BJ (cell line): ENCODE results near the gene ZNF497. TPM values are rescaled to one million over a fixed set of nuclear protein-coding genes. Genes with fewer than 3 reads are reported as not detected.
A peak's percentile ranks its signal among the peaks of the same experiment; 100 is the strongest.

Experiments used
- CTCF ChIA-PET: fragments of 350-600 bp; formaldehyde crosslinking; extraction: SDS; loops from one replicate; lab custom pipeline; 2021; ENCODE audit warnings: antibody characterized with exemption, inconsistent platforms; lab: Yijun Ruan, JAX
- POLR2A ChIA-PET: fragments of 300-600 bp; sonication (Branson Sonifier 250); formaldehyde crosslinking; extraction: SDS; loops from one replicate; lab custom pipeline; 2021; ENCODE audit warnings: antibody characterized with exemption; lab: Charles Lee
- DNase-seq: peaks from one replicate; pipeline ENCODE4 v3.0.0-alpha.2; 2011; ENCODE audit warnings: low read depth
- H3K27me3 ChIP-seq: 2 replicates; pipeline ENCODE4 v1.6.0; 2011; ENCODE audit warnings: low read length; ENCODE audit not compliant: control insufficient read depth, insufficient read depth
- H3K36me3 ChIP-seq: 2 replicates; pipeline ENCODE4 v1.5.1; 2011; ENCODE audit warnings: low read length; ENCODE audit not compliant: control insufficient read depth, insufficient read depth
- H3K4me3 ChIP-seq: 2 replicates; pipeline ENCODE4 v1.5.1; 2011; ENCODE audit warnings: low read depth, mild to moderate bottlenecking, control low read depth, low read length
- polyA plus RNA-seq: library from polyadenylated mRNA; depleted of rRNA; stranded (reverse); fragments of >200 nt; gene quantifications from 2 replicates; pipeline ENCODE4 v1.2.3, GENCODE V29; 2011
- TF ChIP-seq, protein P1 (sequence below): IDR thresholded peaks from 2 replicates; pipeline ENCODE4 v1.5.1; 2011; ENCODE audit warnings: low read depth, mild to moderate bottlenecking, control low read depth, inconsistent platforms, low read length, moderate library complexity; ENCODE audit not compliant: insufficient read depth

ZNF497 gene
- polyA plus RNA-seq, 1 experiment = 0.20 TPM

DNA sequence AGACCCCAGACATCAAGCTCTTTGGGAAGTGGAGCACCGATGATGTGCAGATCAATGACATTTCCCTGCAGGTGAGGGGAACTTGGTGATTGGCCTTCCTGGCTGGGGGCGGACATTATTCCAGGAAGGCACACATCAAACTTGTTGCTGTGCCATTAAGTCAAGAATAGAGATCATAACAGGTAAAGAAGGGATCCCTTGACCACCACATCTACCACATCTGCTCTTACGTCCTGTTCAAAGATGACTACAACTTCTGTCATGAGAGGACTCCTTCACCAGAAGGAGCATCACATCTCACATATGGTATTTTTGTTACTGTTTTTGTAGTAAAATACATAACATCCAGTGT, 25.6 kb upstream of the ZNF497 start:
- no peak for DNase-seq
- no peaks in the 10 kb centered on the region for H3K27me3 ChIP-seq
- peak overlapping the region; percentile 62 for H3K4me3 ChIP-seq
- CTCF ChIA-PET = no interaction called here
- H3K36me3 ChIP-seq = peaks cover 9% of the 10 kb centered on the region
- POLR2A ChIA-PET = no interaction called here
- TF ChIP-seq, protein P1, sequence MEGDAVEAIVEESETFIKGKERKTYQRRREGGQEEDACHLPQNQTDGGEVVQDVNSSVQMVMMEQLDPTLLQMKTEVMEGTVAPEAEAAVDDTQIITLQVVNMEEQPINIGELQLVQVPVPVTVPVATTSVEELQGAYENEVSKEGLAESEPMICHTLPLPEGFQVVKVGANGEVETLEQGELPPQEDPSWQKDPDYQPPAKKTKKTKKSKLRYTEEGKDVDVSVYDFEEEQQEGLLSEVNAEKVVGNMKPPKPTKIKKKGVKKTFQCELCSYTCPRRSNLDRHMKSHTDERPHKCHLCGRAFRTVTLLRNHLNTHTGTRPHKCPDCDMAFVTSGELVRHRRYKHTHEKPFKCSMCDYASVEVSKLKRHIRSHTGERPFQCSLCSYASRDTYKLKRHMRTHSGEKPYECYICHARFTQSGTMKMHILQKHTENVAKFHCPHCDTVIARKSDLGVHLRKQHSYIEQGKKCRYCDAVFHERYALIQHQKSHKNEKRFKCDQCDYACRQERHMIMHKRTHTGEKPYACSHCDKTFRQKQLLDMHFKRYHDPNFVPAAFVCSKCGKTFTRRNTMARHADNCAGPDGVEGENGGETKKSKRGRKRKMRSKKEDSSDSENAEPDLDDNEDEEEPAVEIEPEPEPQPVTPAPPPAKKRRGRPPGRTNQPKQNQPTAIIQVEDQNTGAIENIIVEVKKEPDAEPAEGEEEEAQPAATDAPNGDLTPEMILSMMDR = no peak

DNA sequence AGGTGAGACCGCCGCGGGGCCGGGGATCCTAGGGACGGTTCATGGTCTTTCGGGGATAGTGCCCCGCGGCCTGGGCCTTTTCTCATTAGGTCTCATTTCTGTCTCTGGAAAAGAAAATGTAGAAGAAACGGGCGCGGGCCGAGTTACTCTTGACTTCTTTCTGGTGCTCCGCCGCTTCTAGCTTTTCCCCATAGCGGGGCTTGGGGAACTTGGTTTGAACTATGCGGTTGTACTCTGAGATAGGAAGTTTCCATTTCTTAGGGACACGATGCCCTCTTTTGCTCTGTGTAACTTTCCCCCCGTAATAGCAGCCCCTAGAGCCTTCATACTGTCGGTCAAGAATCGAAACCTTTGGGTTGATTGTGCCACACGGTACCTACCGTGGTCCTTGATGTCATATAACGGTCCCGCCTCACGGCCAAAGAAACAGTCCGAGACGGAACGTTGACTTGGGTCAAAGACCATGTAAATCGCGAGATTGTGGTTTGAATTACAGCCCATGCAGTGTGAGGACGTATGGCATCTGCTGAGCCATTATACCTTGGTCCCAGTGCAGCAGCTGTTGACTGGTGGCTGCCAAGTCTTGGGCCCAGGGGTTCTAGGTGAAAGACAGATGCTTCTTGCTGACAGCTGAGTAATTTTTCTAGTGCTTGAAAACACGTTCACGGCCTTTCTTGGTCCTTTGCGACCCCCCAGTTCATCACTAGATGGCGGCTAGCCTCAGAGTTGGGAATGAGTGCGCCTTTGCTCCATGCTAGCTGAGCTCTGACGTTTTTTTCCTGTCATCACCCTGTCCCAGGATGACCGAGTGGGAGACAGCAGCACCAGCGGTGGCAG, 25.0 kb upstream of the ZNF497 start:
- ChIA-PET CTCF (no interaction called here), POLR2A (no interaction called here)
- H3K36me3 ChIP-seq = peaks cover 5% of the 10 kb centered on the region
- no peak for DNase-seq
- TF ChIP-seq, protein P1 = no peak
- H3K4me3 ChIP-seq = peak overlapping the region; percentile 62
- no peaks in the 10 kb centered on the region for H3K27me3 ChIP-seq

DNA sequence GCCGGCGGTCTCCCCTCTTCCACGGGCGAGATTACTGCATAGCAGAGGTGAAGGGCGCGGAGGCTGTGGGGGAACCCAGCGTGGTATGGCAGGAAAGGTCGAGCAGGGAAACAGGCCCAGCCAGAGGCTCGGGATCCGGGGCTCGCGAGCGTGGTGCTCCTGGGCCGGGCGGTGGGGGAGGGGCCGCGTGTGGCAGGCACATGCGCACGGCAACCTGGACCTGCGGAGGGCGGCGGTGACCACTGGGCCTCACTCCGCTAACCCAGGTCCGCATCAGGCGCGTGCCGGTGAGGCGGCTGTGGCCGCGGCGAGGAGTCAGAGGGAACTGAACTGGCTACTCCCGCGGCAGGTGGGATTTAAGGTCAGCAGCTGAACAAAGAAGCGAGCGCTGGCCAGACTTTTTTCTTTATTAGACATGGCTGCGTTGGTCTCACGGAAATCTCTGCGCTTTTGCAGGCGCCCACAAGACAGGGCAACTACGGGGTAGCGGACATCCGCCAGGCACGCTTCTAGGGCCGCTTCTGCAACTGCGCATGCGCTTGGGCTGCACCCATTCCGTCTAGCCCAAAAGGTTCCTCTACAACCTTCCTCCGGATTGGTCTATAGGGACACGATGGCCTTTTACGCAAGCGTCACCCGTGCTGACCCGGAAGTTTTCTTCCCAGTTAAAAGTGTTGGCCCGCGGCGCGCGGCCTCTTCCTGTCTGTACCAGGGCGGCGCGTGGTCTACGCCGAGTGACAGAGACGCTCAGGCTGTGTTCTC, 24.2 kb upstream of the ZNF497 start, which contains the start of gene RPS5:
TSS of gene RPS5 (plus strand) at position 694 of the 762 bp plus-strand sequence. CDS start 869 bp downstream, outside the sequence.
- peak; percentile 92 for DNase-seq
- Histone ChIP-seq H3K27me3 (no peaks in the 10 kb centered on the region), H3K4me3 (peak within 1 kb of the TSS; percentile 62), H3K36me3 (peaks cover 3% of the 10 kb centered on the region)
- TF ChIP-seq, protein P1 = no peak
- ChIA-PET POLR2A (no interaction called here), CTCF (no interaction called here)

DNA sequence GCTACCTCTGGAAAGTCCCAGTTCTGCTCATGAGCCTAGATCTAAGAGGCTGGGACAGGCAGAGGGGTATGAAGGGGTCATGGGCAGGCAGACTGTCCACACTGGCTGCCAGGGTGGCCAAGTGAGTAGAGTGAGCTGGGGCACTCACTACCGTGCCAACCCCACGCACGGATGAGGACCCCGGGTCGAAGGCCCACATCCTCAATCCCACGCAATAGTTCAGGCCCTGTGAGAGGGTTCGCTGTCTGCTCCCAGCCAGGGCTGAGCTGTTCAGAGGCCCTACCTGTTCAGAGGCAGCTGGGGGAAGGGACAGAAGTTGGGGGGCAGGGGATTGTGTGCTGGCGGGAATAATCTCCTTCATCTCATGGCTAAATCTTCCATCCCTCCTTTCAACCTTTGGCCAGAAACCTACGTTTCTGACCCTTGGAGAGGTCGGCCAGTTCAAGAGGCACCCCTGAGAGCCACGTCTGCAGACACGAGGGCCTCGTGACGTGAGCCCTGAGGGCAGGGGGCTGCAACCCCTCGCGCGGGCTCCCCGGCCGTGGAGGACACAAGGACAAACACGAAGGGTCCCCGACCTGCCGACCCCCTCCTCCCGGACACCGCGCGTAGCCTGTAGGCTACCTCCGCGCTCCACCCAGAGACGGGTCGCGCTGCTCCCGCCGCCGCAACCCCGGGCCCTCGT, 23.5 kb upstream of the ZNF497 start:
- TF ChIP-seq, protein P1 = no peak
- no peak for DNase-seq
- POLR2A ChIA-PET = no interaction called here
- CTCF ChIA-PET = no interaction called here
- Histone ChIP-seq H3K4me3 (peak overlapping the region; percentile 62), H3K27me3 (no peaks in the 10 kb centered on the region), H3K36me3 (peaks cover 3% of the 10 kb centered on the region)
